GM19023 (cell line): Measurements from ENCODE around the gene ANGPTL8.

Source experiments
- ATAC-seq: cut with Tn5 transposase; IDR thresholded peaks from one replicate; pipeline ENCODE4 v1.9.1; 2021; ENCODE audit warnings: mild to moderate bottlenecking, moderate library complexity; ENCODE audit not compliant: unreplicated experiment

ANGPTL8 gene

GRCh38 chr19:11260996-11261395, 21.6 kb downstream of the ANGPTL8 start:
- ATAC-seq, result no peak

- no peak for ATAC-seq
Measured at GRCh38 chr19:11261431-11261970, 22.1 kb downstream of the ANGPTL8 start.

- no peak for ATAC-seq
Measured at GRCh38 chr19:11261971-11262839, 22.8 kb downstream of the ANGPTL8 start, which contains the start of gene DOCK6. Gene DOCK6 (minus strand): TSS chr19:11262524. CDS start chr19:11262440, 84 bp downstream.

- ATAC-seq, result no peak
Measured at GRCh38 chr19:11263726-11264125, 24.3 kb downstream of the ANGPTL8 start.

- ATAC-seq, result no peak
Measured at GRCh38 chr19:11264452-11265176, 25.2 kb downstream of the ANGPTL8 start.

GRCh38 chr19:11265177-11265784, 25.9 kb downstream of the ANGPTL8 start:
- no peak for ATAC-seq

- ATAC-seq, result no peak
Measured at GRCh38 chr19:11265785-11266236, 26.4 kb downstream of the ANGPTL8 start.

- no peak for ATAC-seq
Measured at GRCh38 chr19:11267316-11268085, 28.1 kb downstream of the ANGPTL8 start.

GRCh38 chr19:11268783-11269267, 29.4 kb downstream of the ANGPTL8 start:
- ATAC-seq, result no peak

- no peak for ATAC-seq
Measured at GRCh38 chr19:11269408-11269807, 30.0 kb downstream of the ANGPTL8 start.

- ATAC-seq, result no peak
Measured at GRCh38 chr19:11273296-11273695, 33.9 kb downstream of the ANGPTL8 start.

GRCh38 chr19:11273989-11274388, 34.6 kb downstream of the ANGPTL8 start:
- ATAC-seq, result no peak

- ATAC-seq, result no peak
Measured at GRCh38 chr19:11274533-11275086, 35.2 kb downstream of the ANGPTL8 start.

- ATAC-seq, result no peak
Measured at GRCh38 chr19:11278670-11279069, 39.3 kb downstream of the ANGPTL8 start.

GRCh38 chr19:11279505-11280236, 40.3 kb downstream of the ANGPTL8 start:
- no peak for ATAC-seq

- no peak for ATAC-seq
Measured at GRCh38 chr19:11281356-11282049, 42.1 kb downstream of the ANGPTL8 start.

- ATAC-seq, result no peak
Measured at GRCh38 chr19:11284515-11284914, 45.1 kb downstream of the ANGPTL8 start.

GRCh38 chr19:11286312-11286974, 47.0 kb downstream of the ANGPTL8 start:
- ATAC-seq, result no peak
